GM21367 (cell line): Measurements from ENCODE around the gene SST.
A peak's percentile ranks its signal among the peaks of the same experiment; 100 is the strongest.
"Not testable (repeated sequence)": the region's sequence is repeated elsewhere in the genome, so short reads cannot be mapped to it uniquely, and the experiment has no call there.

Experiments
- ATAC-seq: cut with Tn5 transposase; IDR thresholded peaks from one replicate; pipeline ENCODE4 v1.9.1; 2021; ENCODE audit not compliant: unreplicated experiment

The SST gene

DNA sequence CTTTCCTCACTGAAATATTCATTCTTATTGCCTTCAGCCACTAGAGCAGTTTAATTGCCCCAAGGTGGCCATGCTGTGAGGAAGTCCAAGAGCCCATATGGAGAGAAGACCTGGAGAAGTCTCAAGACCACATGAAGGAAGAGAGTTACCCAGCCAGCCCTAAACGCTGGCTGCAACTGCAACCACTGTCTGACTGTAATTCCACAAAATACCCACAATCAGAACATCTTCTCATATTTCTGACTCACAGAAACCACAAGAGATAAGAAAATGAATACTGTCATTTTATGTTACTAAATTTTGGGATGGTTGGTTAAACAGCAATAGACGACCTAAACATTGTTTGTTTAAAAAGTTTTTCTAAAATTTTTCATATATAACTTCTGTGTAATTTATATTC is 14.7 kb upstream of the SST start:
- ATAC-seq: no peak

GRCh38 chr3:187684444-187684843 is 14.2 kb upstream of the SST start:
- no peak for ATAC-seq

GRCh38 chr3:187681756-187682155 is 11.6 kb upstream of the SST start:
- not testable (repeated sequence) for ATAC-seq

GRCh38 chr3:187679638-187680396 is 9.6 kb upstream of the SST start:
- peak; percentile 83 for ATAC-seq

DNA sequence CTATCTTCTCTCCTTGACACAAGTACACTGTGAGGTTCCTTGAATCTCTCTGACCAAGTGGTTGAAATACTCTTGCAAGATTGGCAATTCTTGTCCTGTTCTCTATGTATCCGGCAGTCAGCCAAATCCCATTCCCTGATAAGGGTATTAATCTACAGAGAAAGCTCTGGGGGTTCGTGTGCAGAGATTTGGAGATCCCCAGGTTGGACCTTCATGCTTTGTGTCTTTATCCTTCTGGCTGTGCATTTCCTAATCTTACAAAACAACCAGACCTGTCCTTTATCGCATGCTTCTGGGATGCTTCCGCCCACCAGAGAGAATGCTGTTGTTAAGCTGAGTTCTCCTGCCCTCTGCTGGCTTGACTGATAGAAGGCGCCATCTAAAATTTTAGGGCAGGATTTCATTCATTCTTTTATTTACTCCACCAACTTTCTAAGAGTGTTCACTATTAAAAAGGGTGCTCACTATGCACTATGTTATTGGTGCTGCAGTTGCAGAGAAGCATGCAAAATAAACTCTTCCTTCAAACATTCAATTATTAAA is 8.6 kb upstream of the SST start:
- no peak for ATAC-seq

- ATAC-seq: no peak
Observed at GRCh38 chr3:187677604-187678003, 7.4 kb upstream of the SST start.

GRCh38 chr3:187673012-187673411 is 2.8 kb upstream of the SST start:
- ATAC-seq: no peak

GRCh38 chr3:187667526-187667925 is 2.7 kb downstream of the SST start:
- ATAC-seq: no peak

- no peak for ATAC-seq
Observed at GRCh38 chr3:187665764-187666402, 4.3 kb downstream of the SST start.

- ATAC-seq: no peak
Observed at GRCh38 chr3:187665010-187665409, 5.2 kb downstream of the SST start.

GRCh38 chr3:187662848-187663409 is 7.3 kb downstream of the SST start:
- ATAC-seq: no peak

- no peak for ATAC-seq
Observed at GRCh38 chr3:187661267-187661666, 8.9 kb downstream of the SST start.

DNA sequence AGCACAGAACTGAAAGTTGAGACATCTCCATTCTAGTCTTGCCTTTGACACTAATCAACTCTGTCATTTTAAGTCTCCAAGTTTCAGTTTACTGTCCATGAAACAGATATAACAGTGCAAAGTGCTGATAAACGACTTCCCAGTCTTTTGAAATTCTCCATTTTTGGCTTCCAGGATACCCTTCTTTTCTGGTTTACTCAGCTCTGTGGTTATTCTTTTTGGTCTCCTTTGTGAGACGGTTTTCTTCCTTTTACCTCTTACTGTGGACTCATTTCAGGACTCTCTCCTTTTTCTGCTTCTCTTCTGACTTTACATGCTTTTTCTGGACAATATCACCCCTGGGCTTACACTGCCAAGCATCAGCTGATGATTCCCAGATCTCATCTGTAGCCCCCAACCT is 18.9 kb downstream of the SST start:
- no peak for ATAC-seq

DNA sequence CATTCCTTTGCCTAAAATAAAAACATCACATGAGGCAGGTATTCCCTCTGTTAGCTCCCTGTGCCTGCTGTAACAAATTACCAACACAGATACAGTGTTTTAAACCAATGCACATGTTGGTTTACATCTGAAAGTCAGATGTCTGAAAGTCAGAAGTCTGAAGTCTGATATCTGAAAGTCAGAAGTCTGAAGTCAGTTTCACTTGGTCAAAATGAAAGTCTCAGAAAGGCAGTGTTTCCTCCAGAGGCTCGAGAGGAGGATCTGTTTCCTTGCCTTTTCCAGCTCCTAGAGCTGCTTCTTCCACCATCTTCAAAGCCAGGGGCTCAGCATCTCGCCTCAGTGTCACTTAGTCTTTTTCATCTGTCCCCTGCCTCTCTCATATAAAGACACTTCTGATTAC is 22.0 kb downstream of the SST start:
- peak; percentile 85 for ATAC-seq

DNA sequence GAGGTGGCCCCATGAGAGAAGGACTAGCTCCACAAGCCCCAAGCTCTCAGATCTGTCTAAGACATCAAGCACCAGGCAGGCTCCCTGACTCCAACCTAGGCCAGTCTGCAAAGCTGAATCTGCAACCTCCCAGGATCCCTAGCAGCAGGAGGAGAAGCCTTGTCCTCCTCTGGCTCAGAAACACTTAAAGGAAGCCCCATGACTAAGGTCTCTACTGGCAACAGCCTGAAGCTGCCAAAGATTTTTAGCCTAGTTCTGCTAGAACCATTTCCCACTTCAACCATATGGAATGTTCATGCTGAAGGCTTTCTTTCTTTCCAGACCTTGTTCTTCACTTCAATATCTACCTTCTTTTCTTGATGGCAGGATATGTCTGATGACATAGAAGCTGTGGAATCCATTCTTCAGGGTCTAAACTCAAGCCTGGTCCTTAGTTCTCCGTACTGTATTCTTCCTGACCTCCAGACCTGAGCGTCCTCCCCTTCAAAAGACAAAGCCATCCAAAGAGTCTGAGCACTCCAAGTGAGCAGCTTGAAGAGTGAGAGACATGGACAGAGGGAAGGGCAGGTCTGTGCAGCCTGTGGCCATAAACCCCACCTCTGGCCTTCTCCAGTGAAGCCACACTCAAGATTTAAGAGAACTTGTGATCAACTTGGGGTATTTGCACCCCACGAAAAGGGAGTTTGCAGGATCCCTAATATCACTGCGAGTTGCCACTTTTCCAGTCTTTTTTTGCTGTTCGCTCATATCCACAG is 23.1 kb downstream of the SST start:
- no peak for ATAC-seq

DNA sequence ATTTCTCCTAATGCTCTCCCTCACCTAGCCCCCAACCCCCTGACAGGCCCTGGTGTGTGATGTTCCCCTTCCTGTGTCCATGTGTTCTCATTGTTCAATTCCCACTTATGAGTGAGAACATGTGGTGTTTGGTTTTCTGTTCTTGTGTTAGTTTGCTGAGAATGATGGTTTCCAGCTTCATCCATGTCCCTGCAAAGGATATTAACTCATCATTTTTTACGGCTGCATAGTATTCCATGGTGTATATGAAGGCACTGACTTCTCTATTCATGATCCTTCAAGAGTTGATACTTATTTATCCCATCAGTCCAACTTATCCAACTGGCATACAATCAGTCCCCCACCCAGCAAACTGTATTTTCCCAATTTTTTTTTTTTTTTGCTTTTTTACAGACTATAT is 24.8 kb downstream of the SST start:
- not testable (repeated sequence) for ATAC-seq

DNA sequence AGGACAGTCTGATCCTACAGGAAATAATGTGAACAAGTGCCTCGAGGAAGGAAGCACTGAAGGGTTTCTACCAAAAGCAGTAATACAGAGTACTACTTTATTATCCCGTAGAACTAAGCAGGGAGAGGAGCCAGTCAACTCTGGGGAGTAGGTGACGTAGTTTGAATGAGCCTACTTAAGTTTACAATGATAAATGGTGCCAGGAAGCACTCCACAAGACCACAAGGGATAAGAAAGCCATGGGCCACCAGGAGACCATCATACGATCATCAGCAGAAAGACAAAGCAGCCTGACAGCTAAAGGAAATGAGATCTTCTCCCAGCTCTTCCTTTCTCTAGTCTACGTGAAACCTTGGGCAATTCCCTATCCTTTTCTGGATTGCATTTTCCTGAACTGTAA is 27.3 kb downstream of the SST start:
- ATAC-seq: no peak

GRCh38 chr3:187641320-187642016 is 28.7 kb downstream of the SST start:
- ATAC-seq: no peak

DNA sequence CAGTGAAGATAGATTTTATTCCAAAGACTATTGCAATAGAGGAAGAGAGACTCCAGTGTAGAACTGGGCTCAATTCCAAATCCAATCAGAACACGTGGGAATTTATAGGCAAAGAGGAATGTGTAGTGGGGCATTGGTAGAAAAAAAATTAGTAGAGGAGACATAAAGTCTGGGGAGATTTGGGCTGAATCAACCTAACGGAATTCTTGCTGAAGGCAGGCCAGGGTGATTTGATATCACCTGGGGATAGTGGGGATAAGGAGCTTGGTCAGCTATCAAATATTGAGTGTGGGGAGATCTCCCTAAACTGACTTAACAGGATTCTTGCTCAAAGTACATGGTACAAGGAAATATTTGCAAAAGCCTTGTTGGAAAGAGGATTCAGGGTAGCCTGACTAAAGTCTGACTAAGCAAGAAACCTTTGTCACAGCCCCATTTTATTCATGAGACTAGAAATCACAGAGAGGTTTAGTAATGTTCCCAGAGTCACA is 29.6 kb downstream of the SST start:
- ATAC-seq: no peak

- ATAC-seq: no peak
Observed at GRCh38 chr3:187639927-187640568, 30.1 kb downstream of the SST start.
